Smooth muscle cell (in vitro differentiated cells): ENCODE data around the gene PSORS1C1. TPM values are rescaled to one million over a fixed set of nuclear protein-coding genes. Genes with fewer than 3 reads are reported as not detected.

ENCODE experiments used
- DNase-seq: peaks from one replicate; lab custom pipeline; 2025; ENCODE audit not compliant: unreplicated experiment; lab: John Stamatoyannopoulos, UW
- H2AFZ ChIP-seq: fragments of 200-600 bp; sonication (generic); 2 replicates; pipeline ENCODE4 v1.6.0; 2016; ENCODE audit warnings: antibody characterized with exemption, low read depth, mild to moderate bottlenecking
- H3F3A ChIP-seq: fragments of 200-600 bp; sonication (generic); 2 replicates; pipeline ENCODE4 v1.6.0; 2017; ENCODE audit warnings: antibody characterized with exemption, low read depth
- H3K27ac ChIP-seq: fragments of 200-600 bp; sonication (generic); 2 replicates; pipeline ENCODE4 v1.5.1; 2016; ENCODE audit warnings: low read depth, mild to moderate bottlenecking
- H3K27me3 ChIP-seq: fragments of 200-600 bp; sonication (generic); 2 replicates; pipeline ENCODE4 v1.6.1; 2016; ENCODE audit warnings: low read depth, mild to moderate bottlenecking
- H3K36me3 ChIP-seq: fragments of 200-600 bp; sonication (generic); 2 replicates; pipeline ENCODE4 v1.5.1; 2016; ENCODE audit warnings: low read depth
- H3K4me1 ChIP-seq: fragments of 200-600 bp; sonication (generic); 2 replicates; pipeline ENCODE4 v1.5.1; 2016; ENCODE audit warnings: low read depth
- H3K4me2 ChIP-seq: fragments of 200-600 bp; sonication (generic); 2 replicates; pipeline ENCODE4 v1.6.0; 2016; ENCODE audit warnings: mild to moderate bottlenecking
- H3K4me3 ChIP-seq: fragments of 200-600 bp; sonication (generic); 2 replicates; pipeline ENCODE4 v1.5.1; 2016; ENCODE audit warnings: mild to moderate bottlenecking
- H3K79me2 ChIP-seq: fragments of 200-600 bp; sonication (generic); 2 replicates; pipeline ENCODE4 v1.6.0; 2016; ENCODE audit warnings: low read depth, mild to moderate bottlenecking
- H3K9ac ChIP-seq: fragments of 200-600 bp; sonication (generic); 2 replicates; pipeline ENCODE4 v1.6.0; 2016; ENCODE audit warnings: low read depth
- H3K9me3 ChIP-seq: fragments of 200-600 bp; sonication (generic); replicated peaks from 2 replicates; pipeline ENCODE4 v1.5.1; 2016; ENCODE audit warnings: low read depth
- H4K20me1 ChIP-seq: fragments of 200-600 bp; sonication (generic); 2 replicates; pipeline ENCODE4 v1.6.0; 2016; ENCODE audit warnings: low read depth
- WGBS: methylation state at CpG from one replicate; pipeline ENCODE4 v1.1.7; 2016; ENCODE audit warnings: low lambda C conversion rate; 5-methylcytosine and 5-hydroxymethylcytosine counted together
- polyA plus RNA-seq: library from polyadenylated mRNA; unstranded; fragments of >200 nt; fragmentation: Nextera tagmentation; extraction: Ambion mirVana; gene quantifications from 2 replicates; pipeline ENCODE4 v1.2.1, GENCODE V29; 2016
- total RNA-seq: library from RNA; depleted of rRNA; stranded (reverse); fragments of >200 nt; gene quantifications from 2 replicates; pipeline ENCODE4 v1.2.3, GENCODE V29; 2014
- TF ChIP-seq, protein P1 (sequence below): fragments of 200-600 bp; sonication (generic); IDR thresholded peaks from 2 replicates; pipeline ENCODE4 v1.5.1; 2017; ENCODE audit warnings: borderline replicate concordance, mild to moderate bottlenecking, antibody characterized with exemption; ENCODE audit not compliant: insufficient read depth, poor library complexity, severe bottlenecking

Gene PSORS1C1
- total and polyA plus RNA-seq, 2 experiments from 2014 or later, result 2.1 to 6.5 TPM

DNA sequence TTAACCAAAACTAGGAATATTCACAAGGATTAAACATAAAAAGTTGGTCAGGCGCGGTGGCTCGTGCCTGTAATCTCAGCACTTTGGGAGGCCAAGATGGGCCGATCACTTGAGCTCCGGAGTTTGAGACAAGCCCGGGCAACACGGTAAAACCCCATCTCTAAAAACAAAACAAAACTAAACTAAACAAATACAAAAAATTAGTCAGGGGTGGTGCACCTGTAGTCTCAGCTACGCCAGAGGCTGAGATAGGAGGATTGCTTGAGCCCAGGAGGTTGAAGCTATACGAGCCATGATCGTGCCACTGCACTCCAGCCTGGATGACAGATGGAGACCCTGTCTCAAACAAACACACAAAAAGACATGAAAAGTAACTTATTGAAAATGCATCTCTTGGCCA, 21.1 kb downstream of the PSORS1C1 start:
- 96% methylated on average over 10 of the region's 10 CpGs for WGBS
- H3K36me3 ChIP-seq, result no peaks in the 10 kb centered on the region
- no peak overlapping the region for H3K4me2 ChIP-seq
- H4K20me1 ChIP-seq, result no peaks in the 10 kb centered on the region
- H3F3A ChIP-seq, result no peaks in the 10 kb centered on the region
- TF ChIP-seq, protein P1, sequence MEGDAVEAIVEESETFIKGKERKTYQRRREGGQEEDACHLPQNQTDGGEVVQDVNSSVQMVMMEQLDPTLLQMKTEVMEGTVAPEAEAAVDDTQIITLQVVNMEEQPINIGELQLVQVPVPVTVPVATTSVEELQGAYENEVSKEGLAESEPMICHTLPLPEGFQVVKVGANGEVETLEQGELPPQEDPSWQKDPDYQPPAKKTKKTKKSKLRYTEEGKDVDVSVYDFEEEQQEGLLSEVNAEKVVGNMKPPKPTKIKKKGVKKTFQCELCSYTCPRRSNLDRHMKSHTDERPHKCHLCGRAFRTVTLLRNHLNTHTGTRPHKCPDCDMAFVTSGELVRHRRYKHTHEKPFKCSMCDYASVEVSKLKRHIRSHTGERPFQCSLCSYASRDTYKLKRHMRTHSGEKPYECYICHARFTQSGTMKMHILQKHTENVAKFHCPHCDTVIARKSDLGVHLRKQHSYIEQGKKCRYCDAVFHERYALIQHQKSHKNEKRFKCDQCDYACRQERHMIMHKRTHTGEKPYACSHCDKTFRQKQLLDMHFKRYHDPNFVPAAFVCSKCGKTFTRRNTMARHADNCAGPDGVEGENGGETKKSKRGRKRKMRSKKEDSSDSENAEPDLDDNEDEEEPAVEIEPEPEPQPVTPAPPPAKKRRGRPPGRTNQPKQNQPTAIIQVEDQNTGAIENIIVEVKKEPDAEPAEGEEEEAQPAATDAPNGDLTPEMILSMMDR, result no peak
- no peak overlapping the region for H3K9ac ChIP-seq
- no peaks in the 10 kb centered on the region for H3K27me3 ChIP-seq
- H2AFZ ChIP-seq, result no peak overlapping the region
- H3K27ac ChIP-seq, result no peak overlapping the region
- no peaks in the 10 kb centered on the region for H3K4me1 ChIP-seq
- H3K9me3 ChIP-seq, result no peaks in the 10 kb centered on the region
- H3K4me3 ChIP-seq, result no peak overlapping the region
- no peak for DNase-seq
- no peaks in the 10 kb centered on the region for H3K79me2 ChIP-seq

- WGBS, result 68% methylated on average over 4 of the region's 4 CpGs
- Histone ChIP-seq H3K4me3 (no peak within 1 kb of the TSS), H3K9me3 (no peaks in the 10 kb centered on the region), H3K79me2 (no peaks in the 10 kb centered on the region), H3K9ac (no peak within 1 kb of the TSS), H3K27me3 (no peaks in the 10 kb centered on the region), H3K36me3 (no peaks in the 10 kb centered on the region), H3K27ac (no peak within 1 kb of the TSS), H2AFZ (no peak within 1 kb of the TSS), H3K4me1 (peaks cover 8% of the 10 kb centered on the region), H4K20me1 (no peaks in the 10 kb centered on the region), H3K4me2 (peak within 1 kb of the TSS; percentile 82), H3F3A (no peaks in the 10 kb centered on the region)
- TF ChIP-seq, protein P1, result no peak
- no peak for DNase-seq
Measured at GRCh38 chr6:31138982-31139381, 24.4 kb downstream of the PSORS1C1 start, which contains the start of gene PSORS1C2. Gene PSORS1C2 (minus strand): TSS chr6:31139066. CDS start chr6:31139026, 40 bp downstream.

DNA sequence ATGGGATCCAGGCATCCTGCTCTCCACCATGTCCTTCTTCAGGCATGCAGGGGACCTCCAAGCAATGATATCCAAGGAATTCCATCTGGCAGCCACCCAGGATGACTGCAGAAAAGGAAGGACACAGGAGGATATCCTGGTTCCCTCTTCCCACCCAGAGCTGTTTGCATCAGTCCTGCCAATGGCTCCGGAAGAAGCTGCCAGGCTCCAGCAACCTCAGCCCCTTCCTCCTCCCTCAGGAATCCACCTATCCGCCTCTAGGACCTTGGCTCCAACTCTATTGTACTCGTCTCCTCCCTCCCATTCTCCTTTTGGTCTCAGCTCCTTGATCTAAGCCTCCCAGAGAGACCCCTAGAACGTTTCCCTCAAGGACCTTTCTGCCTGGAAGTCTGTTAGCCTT, 25.0 kb downstream of the PSORS1C1 start:
- H3K27ac ChIP-seq, result no peak overlapping the region
- H3K27me3 ChIP-seq, result no peaks in the 10 kb centered on the region
- no peak overlapping the region for H3K4me3 ChIP-seq
- no peaks in the 10 kb centered on the region for H3K36me3 ChIP-seq
- H3K4me2 ChIP-seq, result no peak overlapping the region
- no peaks in the 10 kb centered on the region for H3F3A ChIP-seq
- TF ChIP-seq, protein P1, result no peak
- no peaks in the 10 kb centered on the region for H3K79me2 ChIP-seq
- DNase-seq, result no peak
- no peaks in the 10 kb centered on the region for H3K9me3 ChIP-seq
- no peak overlapping the region for H3K9ac ChIP-seq
- H4K20me1 ChIP-seq, result no peaks in the 10 kb centered on the region
- H3K4me1 ChIP-seq, result peaks cover 8% of the 10 kb centered on the region
- no peak overlapping the region for H2AFZ ChIP-seq
- 16% methylated on average over 4 of the region's 4 CpGs for WGBS

DNA sequence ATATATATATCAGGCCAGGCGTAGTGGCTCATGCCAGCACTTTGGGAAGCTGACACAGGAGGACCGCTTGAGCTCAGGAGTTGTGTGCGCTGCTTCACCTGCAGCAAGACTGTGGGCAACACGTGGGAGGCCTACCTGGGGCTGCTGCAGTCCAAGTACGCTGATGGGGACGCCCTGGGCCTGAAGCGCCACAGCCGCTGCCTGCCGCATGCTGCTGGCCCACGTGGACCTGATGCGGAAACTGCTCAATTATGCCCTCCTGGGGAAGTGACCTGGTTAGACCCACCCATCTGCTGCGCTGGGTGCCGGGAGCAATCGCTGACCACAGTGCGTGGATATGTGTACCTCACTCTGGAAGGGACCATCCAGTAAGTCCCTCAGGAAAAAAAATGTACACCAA, 26.0 kb downstream of the PSORS1C1 start:
- Histone ChIP-seq H3K9ac (no peak overlapping the region), H3K27ac (no peak overlapping the region), H3K79me2 (no peaks in the 10 kb centered on the region), H3K27me3 (no peaks in the 10 kb centered on the region), H3K9me3 (no peaks in the 10 kb centered on the region), H3K4me1 (peaks cover 8% of the 10 kb centered on the region), H3K4me3 (no peak overlapping the region), H2AFZ (no peak overlapping the region), H4K20me1 (no peaks in the 10 kb centered on the region), H3K4me2 (no peak overlapping the region), H3F3A (no peaks in the 10 kb centered on the region), H3K36me3 (no peaks in the 10 kb centered on the region)
- 88% methylated on average over 15 of the region's 15 CpGs for WGBS
- DNase-seq, result no peak
- TF ChIP-seq, protein P1, result no peak
